Gastroesophageal sphincter (tissue), 3 donors: ENCODE measurements around the gene IFI44L.

Source experiments
- EP300 ChIP-seq: sonication (generic); formaldehyde crosslinking; IDR thresholded peaks from one replicate; pipeline ENCODE4 v1.6.1; 2017; ENCODE audit warnings: antibody characterized with exemption, mild to moderate bottlenecking
- POLR2A ChIP-seq, 2 donors: fragments of 450-650 bp; IDR thresholded peaks; one replicate each; pipeline ENCODE4 v1.6.1; 2017; ENCODE audit warnings: antibody characterized with exemption in 2 of 2, mild to moderate bottlenecking in 2 of 2, moderate library complexity in 1 of 2
- POLR2AphosphoS5 ChIP-seq: sonication (generic); formaldehyde crosslinking; IDR thresholded peaks from one replicate; pipeline ENCODE4 v1.6.1; 2017; ENCODE audit warnings: antibody characterized with exemption
- TF ChIP-seq, protein P1 (sequence below), 4 experiments: fragments of 200-600 bp in 2 of 4; fragments of 450-650 bp in 2 of 4; sonication (generic) in 1 of 4; IDR thresholded peaks; one replicate each; pipeline ENCODE4 v1.5.1; 2017 to 2019; ENCODE audit warnings: antibody characterized with exemption in 4 of 4, mild to moderate bottlenecking in 2 of 4, moderate library complexity in 2 of 4

DNA sequence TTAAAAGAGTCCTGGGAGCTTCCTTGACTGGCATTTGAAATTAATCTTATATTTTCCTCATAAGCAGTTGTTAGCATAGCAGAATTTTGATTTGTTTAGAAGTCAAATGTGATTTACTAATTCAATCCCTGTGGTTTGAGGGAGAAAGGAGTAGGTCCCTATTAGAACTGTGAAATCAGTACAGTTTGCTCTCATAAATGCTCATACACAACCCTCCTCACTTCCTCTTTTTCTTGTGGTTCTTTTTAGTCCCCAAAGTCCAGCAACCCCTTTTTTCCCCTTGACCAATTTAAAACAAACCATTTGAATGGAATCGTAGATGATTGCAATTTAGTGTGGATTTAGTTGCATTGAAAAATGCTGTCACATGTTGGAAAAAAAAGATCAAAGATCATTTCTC lies 20.2 kb downstream of the IFI44L start:
- TF ChIP-seq, protein P1, sequence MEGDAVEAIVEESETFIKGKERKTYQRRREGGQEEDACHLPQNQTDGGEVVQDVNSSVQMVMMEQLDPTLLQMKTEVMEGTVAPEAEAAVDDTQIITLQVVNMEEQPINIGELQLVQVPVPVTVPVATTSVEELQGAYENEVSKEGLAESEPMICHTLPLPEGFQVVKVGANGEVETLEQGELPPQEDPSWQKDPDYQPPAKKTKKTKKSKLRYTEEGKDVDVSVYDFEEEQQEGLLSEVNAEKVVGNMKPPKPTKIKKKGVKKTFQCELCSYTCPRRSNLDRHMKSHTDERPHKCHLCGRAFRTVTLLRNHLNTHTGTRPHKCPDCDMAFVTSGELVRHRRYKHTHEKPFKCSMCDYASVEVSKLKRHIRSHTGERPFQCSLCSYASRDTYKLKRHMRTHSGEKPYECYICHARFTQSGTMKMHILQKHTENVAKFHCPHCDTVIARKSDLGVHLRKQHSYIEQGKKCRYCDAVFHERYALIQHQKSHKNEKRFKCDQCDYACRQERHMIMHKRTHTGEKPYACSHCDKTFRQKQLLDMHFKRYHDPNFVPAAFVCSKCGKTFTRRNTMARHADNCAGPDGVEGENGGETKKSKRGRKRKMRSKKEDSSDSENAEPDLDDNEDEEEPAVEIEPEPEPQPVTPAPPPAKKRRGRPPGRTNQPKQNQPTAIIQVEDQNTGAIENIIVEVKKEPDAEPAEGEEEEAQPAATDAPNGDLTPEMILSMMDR (IDR thresholded peaks at IDR 0.05) = no peak
- TF ChIP-seq POLR2A (IDR thresholded peaks at IDR 0.05) (no peak), EP300 (no peak), POLR2AphosphoS5 (no peak)
